ENCODE data around the gene IMPDH1. TPM values are rescaled to one million over a fixed set of nuclear protein-coding genes. Genes with fewer than 3 reads are reported as not detected.

IMPDH1 gene
- total RNA-seq, 6 donors from 2014 or later = 47.2 to 107 (median 81.5) TPM

- DNase-seq (no peak), ATAC-seq (ENCODE audit: low FRiP score in 2 of 2) (no peak)
- no peak overlapping the region for H3K4me3 ChIP-seq
- 87 to 96% methylated on average over 5 of the region's 5 CpGs for WGBS, 2 donors
- H3K36me3 ChIP-seq = peaks cover 0 to 2% (median 2%) of the 10 kb centered on the region in 4 donors
- H3K27ac ChIP-seq = no peak overlapping the region
- no peaks in the 10 kb centered on the region for H3K9me3 ChIP-seq
- TF ChIP-seq POLR2AphosphoS5 (IDR thresholded peaks at IDR 0.05) (no peak), POLR2A (IDR thresholded peaks at IDR 0.05) (no peak), EP300 (IDR thresholded peaks at IDR 0.05) (no peak), CTCF (IDR thresholded peaks at IDR 0.05) (no peak)
- H3K27me3 ChIP-seq = no peaks in the 10 kb centered on the region
- peaks cover 13 to 25% (median 20%) of the 10 kb centered on the region in 4 donors for H3K4me1 ChIP-seq
Observed at GRCh38 chr7:128344431-128344774, 65.4 kb downstream of the IMPDH1 start.

- peaks cover 13 to 25% (median 20%) of the 10 kb centered on the region in 4 donors for H3K4me1 ChIP-seq
- H3K27me3 ChIP-seq = no peaks in the 10 kb centered on the region
- peak within 1 kb of the TSS; percentile 81 to 85 (median 81) for H3K27ac ChIP-seq
- TF ChIP-seq CTCF (IDR thresholded peaks at IDR 0.05) (no peak), POLR2A (IDR thresholded peaks at IDR 0.05) (peak in 2 of 4 donors; percentile 36 to 68), POLR2AphosphoS5 (IDR thresholded peaks at IDR 0.05) (peak; percentile 72 to 86), EP300 (IDR thresholded peaks at IDR 0.05) (no peak)
- ATAC-seq (ENCODE audit: low FRiP score in 2 of 2) = peak; percentile 96 to 98
- H3K36me3 ChIP-seq = peaks cover 3 to 8% (median 7%) of the 10 kb centered on the region in 4 donors
- DNase-seq = peak; percentile 91 to 94
- peak within 1 kb of the TSS; percentile 56 to 95 (median 80) for H3K4me3 ChIP-seq
- H3K9me3 ChIP-seq = no peaks in the 10 kb centered on the region
- WGBS, 2 donors = 19 to 26% methylated on average over 25 to 33 of the region's 49 CpGs
Observed at GRCh38 chr7:128343554-128344430, 66.0 kb downstream of the IMPDH1 start, which contains the start of gene RBM28. TSS of gene RBM28 (minus strand) at chr7:128343908. CDS start at chr7:128343793, 115 bp downstream.

Small RNA genes lying within 50 kb of the gene (small RNA-seq; reads per million reads assigned to genes)
- 0 reads per million in 4 donors for gene AC010655.1
- 0 reads per million in 4 donors for gene RNU7-27P
- 0 reads per million in 4 donors for gene RNU7-54P

Other genes starting within 250 kb of the IMPDH1 start
- gene LEP, start 168.7 kb downstream of the IMPDH1 start, total RNA-seq = not detected
- 100 to 1,000 TPM in 1 of 6 donors, 10 to 100 TPM in 5; 20.1 to 108 (median 29.4) TPM for gene RBM28, start 66.1 kb downstream of the IMPDH1 start, total RNA-seq
- 10 to 100 TPM in 1 of 6 donors, 1 to 10 TPM in 2, under 1 TPM in 3; 0.30 to 10.5 (median 0.91) TPM for gene PRRT4, start 48.3 kb downstream of the IMPDH1 start, total RNA-seq
- 10 to 100 TPM in 2 of 6 donors, 1 to 10 TPM in 4; 2.6 to 14.9 (median 7.3) TPM for gene HILPDA, start 45.9 kb upstream of the IMPDH1 start, total RNA-seq
- 10 to 100 TPM; 17.8 to 24.5 (median 21.2) TPM for gene METTL2B, start 66.8 kb upstream of the IMPDH1 start, total RNA-seq

All from upper lobe of left lung (tissue), 6 donors.